Stimulated activated CD8-positive, alpha-beta memory T cell treated with anti-CD3 and anti-CD28 coated beads, Interleukin-7, amount 100 ng/mL, for 48 hours (primary cell): Measurements from ENCODE around the gene ATP8B2.
"Not testable (repeated sequence)": the region's sequence is repeated elsewhere in the genome, so short reads cannot be mapped to it uniquely, and the experiment has no call there.

ENCODE experiments used
- DNase-seq, 2 donors: peaks; one replicate each; pipeline ENCODE4 v3.0.0-alpha.2; 2020; ENCODE audit warnings: low read depth in 1 of 2; ENCODE audit errors: extremely low read depth in 1 of 2

The ATP8B2 gene

GRCh38 chr1:154321609-154321934, 3.8 kb upstream of the ATP8B2 start:
- DNase-seq, result not testable (repeated sequence)

- DNase-seq, result no peak
Measured at GRCh38 chr1:154323493-154323892, 1.8 kb upstream of the ATP8B2 start.

GRCh38 chr1:154324241-154324640, 1.1 kb upstream of the ATP8B2 start:
- DNase-seq, result no peak

- no peak for DNase-seq
Measured at GRCh38 chr1:154325583-154326545, 539 bp downstream of the ATP8B2 start.

- DNase-seq, result no peak
Measured at GRCh38 chr1:154326546-154327465, 1.5 kb downstream of the ATP8B2 start.

GRCh38 chr1:154327466-154328317, 2.4 kb downstream of the ATP8B2 start:
- no peak for DNase-seq

- peak; percentile 79 to 83 for DNase-seq
Measured at GRCh38 chr1:154328318-154329151, 3.2 kb downstream of the ATP8B2 start.

- no peak for DNase-seq
Measured at GRCh38 chr1:154329152-154329521, 3.8 kb downstream of the ATP8B2 start.

- DNase-seq, result no peak
Measured at GRCh38 chr1:154329551-154330131, 4.3 kb downstream of the ATP8B2 start.

- no peak for DNase-seq
Measured at GRCh38 chr1:154330669-154331068, 5.3 kb downstream of the ATP8B2 start.

GRCh38 chr1:154334079-154335024, 9.0 kb downstream of the ATP8B2 start:
- DNase-seq, result no peak

GRCh38 chr1:154335025-154335714, 9.8 kb downstream of the ATP8B2 start:
- DNase-seq, result peak; percentile 63 to 92

GRCh38 chr1:154337253-154337894, 12.0 kb downstream of the ATP8B2 start:
- no peak for DNase-seq

- no peak for DNase-seq
Measured at GRCh38 chr1:154338875-154339274, 13.6 kb downstream of the ATP8B2 start.

- DNase-seq, result not testable (repeated sequence)
Measured at GRCh38 chr1:154341366-154341765, 16.0 kb downstream of the ATP8B2 start.

- DNase-seq, result no peak
Measured at GRCh38 chr1:154342132-154342531, 16.8 kb downstream of the ATP8B2 start.

- peak; percentile 51 to 65 for DNase-seq
Measured at GRCh38 chr1:154342836-154343472, 17.6 kb downstream of the ATP8B2 start.
